DMS53 (cell line): ENCODE results near the gene HMGB4.

Experiments used
- DNase-seq: peaks from one replicate; lab custom pipeline; 2025; lab: John Stamatoyannopoulos, UW

Gene HMGB4, protein sequence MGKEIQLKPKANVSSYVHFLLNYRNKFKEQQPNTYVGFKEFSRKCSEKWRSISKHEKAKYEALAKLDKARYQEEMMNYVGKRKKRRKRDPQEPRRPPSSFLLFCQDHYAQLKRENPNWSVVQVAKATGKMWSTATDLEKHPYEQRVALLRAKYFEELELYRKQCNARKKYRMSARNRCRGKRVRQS

GRCh38 chr1:33863779-33864178 is at the start of gene HMGB4:
Gene HMGB4, plus strand, starts transcription at chr1:33864079. Its CDS starts 113 bp downstream, at chr1:33864192.
- DNase-seq = no peak

DNA sequence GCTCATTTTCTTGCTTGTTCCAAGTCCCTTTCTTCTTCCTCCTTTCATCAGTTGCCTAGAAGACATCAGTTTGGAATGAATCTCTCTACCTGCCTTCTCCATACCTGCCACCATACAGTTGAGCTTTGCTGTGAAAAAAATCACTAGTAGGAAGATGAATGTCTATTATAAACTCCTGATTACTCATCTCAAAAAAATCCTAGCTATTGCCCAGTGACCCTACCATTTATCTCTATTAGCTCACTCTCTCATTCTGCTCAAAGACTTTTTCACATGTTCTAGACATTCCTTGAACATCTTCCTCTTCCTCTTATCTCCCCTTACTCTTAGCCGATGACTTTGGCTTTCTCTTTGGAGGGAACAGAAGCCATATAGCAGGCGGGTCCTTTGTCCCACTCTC is 49.7 kb upstream of the HMGB4 start:
- DNase-seq = no peak

GRCh38 chr1:33815061-33815460 is 48.8 kb upstream of the HMGB4 start:
- peak; percentile 51 for DNase-seq

DNA sequence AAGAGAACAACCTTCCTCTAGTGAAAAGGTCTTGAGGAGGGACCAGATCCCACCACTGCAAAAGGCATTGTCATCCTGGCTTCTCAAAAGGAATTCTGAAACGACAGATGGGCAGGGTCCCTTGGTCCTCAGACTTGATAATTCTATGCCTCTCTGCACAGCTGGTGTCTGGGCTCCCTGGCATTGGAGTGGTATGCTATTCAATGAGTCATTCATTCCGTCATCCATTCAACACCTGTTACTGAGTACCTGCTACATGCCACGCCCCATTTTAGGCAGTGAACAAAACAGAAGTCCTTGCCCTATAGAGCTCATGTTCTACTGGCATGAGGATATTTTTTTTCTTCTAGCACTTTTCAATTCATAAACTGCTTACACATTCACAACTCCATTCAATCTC is 45.8 kb upstream of the HMGB4 start:
- DNase-seq = peak; percentile 88

- no peak for DNase-seq
Measured at GRCh38 chr1:33819290-33819912, 44.5 kb upstream of the HMGB4 start.

GRCh38 chr1:33819913-33820311 is 44.0 kb upstream of the HMGB4 start:
- no peak for DNase-seq

GRCh38 chr1:33820804-33821203 is 43.1 kb upstream of the HMGB4 start:
- DNase-seq = no peak

DNA sequence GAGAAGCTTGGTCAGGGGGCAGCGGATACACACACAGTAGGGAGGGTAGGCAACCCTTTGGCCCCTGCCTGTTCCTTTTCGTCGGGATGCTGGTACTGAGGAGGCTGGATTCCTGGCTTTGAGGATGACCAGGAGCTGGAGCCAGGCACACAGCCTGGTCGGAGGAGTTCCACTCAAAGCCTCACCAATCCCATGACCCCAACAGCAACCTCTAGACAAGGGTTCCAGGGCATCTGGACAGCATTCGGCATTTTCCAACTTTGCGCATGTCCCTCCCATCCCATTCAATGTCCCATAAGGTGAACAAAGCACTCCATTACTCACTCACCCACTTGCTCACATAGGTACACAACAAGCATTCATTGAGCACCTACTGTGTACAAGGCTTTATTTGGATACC is 42.6 kb upstream of the HMGB4 start:
- DNase-seq = no peak

GRCh38 chr1:33822396-33822795 is 41.5 kb upstream of the HMGB4 start:
- no peak for DNase-seq

DNA sequence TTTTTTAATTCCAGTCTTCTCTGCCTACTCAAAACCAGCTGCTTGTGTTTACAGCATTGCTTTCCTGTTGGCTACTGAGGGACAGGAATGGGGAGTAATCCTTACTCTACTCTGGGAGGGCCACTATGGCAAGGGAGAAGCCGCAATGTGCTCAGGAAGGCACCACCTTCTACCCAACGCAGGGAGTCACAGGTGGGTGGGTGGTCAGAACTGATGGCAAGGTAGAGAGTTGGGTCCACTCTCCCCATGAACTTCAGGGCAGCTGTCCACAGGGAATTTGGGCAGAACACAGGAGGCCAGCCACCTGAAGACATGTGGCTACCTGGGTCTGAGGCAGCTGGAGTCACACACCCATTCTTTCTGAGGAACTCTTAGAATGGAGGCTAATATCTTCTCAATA is 40.5 kb upstream of the HMGB4 start:
- no peak for DNase-seq

- DNase-seq = no peak
Measured at GRCh38 chr1:33823830-33824229, 40.0 kb upstream of the HMGB4 start.

- no peak for DNase-seq
Measured at GRCh38 chr1:33824321-33824720, 39.6 kb upstream of the HMGB4 start.

- no peak for DNase-seq
Measured at GRCh38 chr1:33824971-33825370, 38.9 kb upstream of the HMGB4 start.

DNA sequence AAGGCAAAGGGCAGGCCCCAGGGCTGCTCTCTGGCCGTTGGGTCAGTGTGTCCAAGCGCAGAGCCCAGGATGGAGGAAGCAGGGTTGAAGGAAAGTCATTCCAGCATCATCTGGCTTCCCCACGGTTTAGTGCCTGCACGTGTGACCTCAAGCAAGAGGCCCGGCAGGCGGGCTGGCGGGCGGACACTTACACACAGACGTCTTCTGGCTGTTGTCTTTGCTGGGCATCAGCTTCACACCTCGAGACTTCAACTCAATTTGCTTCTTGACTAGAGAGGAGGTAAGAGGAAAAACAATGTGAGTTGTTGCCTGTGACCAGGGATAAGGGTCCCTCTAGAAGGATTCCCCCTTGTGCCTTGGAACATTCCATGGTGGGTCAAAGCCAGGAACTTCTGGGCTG is 38.4 kb upstream of the HMGB4 start:
- no peak for DNase-seq

DNA sequence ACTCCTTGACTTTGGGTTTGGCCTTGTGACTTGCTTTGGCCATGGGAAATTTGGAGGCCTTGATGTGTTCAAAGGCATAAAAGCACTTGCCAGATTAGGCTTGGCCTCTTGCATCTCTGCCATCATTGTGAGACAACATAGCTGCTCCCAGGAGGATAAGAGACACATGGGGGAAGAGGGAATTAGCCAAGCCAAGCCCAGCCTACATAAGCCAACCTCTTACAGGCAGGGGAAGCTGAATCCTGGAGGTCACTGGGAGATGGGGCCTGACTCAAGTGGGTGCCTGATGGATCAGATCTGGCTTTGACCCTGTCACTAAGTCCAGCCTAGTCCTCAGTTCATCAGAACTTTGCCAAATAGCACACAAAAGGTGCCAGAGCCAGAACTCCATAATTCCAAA is 37.6 kb upstream of the HMGB4 start:
- DNase-seq = no peak

DNA sequence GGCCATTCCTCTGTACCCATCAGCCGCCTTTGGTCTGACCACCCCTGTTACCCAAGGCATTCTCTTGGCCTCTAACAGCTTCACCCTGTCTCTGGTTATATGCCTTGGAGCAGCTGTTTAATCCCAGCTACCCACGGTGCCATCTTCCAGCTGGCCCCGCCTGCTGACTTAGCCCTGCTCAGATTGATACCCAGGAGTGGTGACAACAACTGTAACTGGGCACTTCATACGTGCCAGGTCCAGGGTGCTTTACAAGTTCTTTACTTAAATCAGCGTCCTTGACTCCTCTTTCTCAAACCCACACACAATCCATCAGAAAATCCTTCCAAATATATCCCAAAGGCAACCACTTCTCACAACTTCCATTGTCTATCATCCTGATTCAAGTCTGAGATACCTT is 37.2 kb upstream of the HMGB4 start:
- no peak for DNase-seq

DNA sequence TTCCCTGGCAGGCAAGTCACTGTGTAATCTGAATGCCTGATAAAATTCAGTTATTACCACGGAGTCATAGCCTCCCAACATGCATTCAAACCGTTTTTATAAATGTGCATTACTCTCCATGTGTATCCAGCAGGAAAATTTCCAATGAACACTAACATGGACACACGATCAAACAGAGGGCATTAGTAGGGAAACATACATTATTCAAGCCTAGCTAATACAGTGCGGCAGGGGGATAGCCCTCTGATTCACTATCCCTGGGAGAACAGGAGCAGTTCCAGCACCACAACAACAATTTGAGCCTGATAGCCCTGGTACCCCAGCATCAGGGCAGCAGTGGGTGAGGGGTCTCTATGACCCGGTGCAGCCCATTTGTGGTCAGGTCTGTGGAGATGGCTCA is 35.8 kb upstream of the HMGB4 start:
- DNase-seq = no peak

DNA sequence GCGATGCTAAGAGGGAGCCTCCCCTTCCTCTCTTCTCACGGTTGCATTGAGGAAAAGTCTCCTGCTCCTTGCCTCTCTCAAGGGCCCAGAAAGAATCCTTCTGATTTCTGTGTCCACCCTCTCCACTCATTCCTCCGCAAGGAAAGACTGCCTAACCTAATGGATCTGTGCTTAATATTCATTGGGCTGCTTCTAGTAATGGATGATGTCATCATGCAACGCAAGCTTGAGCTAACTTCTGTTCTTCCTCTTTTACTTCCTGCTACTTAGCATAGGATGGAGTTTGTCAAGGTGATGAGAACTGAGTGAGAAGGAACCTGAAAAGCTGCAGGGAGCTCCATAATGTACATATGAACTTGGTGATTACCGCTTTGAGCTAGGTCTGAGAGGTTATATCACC is 35.2 kb upstream of the HMGB4 start:
- no peak for DNase-seq

DNA sequence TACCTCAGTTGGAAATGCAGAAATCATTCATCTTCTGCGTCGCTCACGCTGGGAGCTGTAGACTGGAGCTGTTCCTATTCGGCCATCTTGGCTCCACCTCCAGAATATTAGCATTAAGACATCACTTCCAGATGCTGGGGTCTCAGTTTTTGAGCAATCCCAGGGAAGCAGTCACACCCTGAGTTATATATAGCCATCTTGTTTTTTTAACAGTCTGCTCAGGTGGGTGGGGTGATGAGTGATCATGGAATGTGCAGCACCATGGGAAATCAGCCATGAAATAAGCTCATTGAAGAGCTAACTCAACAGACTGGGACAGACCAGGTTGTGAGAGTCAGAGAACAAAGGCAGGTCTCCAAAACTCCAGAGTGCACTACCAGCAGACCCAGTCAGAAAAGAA is 27.0 kb upstream of the HMGB4 start:
- DNase-seq = no peak

GRCh38 chr1:33837635-33838034 is 26.2 kb upstream of the HMGB4 start:
- no peak for DNase-seq

GRCh38 chr1:33841494-33841893 is 22.4 kb upstream of the HMGB4 start:
- DNase-seq = no peak

GRCh38 chr1:33842348-33842747 is 21.5 kb upstream of the HMGB4 start:
- no peak for DNase-seq

DNA sequence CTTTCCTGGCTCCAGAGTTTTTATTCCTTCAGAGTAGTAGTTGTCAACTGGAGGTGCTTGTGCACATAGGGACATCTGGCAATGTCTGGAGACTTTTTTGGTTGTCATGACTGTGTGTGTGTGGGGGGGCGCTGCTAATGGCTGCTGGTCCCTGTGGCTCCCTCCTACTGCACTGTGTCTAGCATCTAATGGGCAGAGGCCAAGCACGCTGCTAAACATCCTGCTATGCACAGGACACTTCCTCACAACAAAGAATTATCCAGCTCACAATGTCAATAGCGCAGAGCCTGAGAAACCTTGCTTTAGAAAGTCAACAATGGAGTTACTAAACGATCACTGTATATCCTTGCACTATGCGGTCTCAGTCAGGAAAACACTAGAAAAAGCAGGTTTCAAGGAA is 19.7 kb upstream of the HMGB4 start:
- no peak for DNase-seq

DNA sequence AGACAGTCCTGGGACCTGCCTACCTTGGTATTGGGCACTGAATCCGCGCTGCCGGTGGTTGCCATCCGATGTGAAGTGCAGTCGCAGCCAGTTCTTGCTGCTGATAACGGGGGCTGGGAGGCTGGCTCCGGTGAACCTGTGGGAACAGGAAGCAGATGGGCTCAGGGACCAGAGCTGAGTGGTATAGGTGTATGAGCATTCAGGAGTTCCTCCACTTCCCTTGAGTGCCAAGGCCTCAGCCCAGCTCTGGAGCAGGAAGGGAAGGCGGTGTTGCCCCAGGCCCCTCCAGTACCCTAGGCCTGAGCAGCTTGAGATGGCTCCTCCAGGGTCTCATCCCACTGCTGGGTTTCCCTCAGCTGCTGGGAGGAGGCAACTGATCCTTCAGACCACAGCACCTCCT is 17.0 kb upstream of the HMGB4 start:
- DNase-seq = no peak
